ENCODE results near the gene PFDN1.

DNA sequence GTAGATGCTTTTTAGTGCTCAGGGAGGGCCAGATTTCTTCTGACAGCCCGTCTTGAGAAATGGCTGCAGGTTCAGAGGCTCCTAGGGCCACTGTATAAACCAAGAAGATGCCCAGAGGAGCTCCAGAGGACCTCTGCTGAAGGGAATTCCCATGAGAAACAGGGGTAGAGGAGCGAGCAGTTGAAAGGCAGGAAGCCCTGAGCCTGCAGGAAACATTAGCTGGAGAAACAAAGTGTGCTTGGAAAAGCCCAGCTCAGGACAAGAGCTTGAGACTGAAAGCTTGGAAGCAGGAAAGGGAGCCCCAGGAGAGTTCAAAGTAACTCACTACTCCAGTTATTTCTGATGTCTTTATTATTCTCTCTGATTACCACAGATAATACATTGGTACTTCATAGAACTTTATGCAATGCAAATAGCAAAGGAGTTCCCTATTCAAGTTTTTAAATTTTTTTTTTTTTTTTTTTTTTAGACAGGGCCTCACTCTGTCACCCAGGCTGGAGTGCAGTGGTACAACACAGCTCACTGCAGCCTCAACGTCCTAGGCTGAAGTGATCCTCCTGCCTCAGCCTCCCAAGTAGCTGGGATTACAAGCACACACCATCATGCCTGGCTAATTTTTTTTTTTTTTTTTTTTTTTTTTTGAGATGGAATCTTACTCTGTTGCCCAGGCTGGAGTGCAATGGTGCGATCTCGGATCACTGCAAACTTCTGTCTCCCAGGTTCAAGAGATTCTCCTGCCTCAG, 27.0 kb upstream of the PFDN1 start:
- TF ChIP-seq, protein P1, sequence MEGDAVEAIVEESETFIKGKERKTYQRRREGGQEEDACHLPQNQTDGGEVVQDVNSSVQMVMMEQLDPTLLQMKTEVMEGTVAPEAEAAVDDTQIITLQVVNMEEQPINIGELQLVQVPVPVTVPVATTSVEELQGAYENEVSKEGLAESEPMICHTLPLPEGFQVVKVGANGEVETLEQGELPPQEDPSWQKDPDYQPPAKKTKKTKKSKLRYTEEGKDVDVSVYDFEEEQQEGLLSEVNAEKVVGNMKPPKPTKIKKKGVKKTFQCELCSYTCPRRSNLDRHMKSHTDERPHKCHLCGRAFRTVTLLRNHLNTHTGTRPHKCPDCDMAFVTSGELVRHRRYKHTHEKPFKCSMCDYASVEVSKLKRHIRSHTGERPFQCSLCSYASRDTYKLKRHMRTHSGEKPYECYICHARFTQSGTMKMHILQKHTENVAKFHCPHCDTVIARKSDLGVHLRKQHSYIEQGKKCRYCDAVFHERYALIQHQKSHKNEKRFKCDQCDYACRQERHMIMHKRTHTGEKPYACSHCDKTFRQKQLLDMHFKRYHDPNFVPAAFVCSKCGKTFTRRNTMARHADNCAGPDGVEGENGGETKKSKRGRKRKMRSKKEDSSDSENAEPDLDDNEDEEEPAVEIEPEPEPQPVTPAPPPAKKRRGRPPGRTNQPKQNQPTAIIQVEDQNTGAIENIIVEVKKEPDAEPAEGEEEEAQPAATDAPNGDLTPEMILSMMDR (IDR thresholded peaks at IDR 0.05): no peak
- no peak for TF ChIP-seq POLR2A (IDR thresholded peaks at IDR 0.05)
